KMS-11 (cell line): ENCODE results near the gene CREB3L4.

Experiments used
- H2AFZ ChIP-seq: fragments of 200-600 bp; sonication (generic); 2 replicates; pipeline ENCODE4 v1.6.1; 2016; ENCODE audit warnings: antibody characterized with exemption, mixed run types, low read depth
- H3K27ac ChIP-seq: fragments of 200-600 bp; sonication (generic); 2 replicates; pipeline ENCODE4 v1.6.1; 2016; ENCODE audit warnings: mild to moderate bottlenecking, mixed run types
- H3K27me3 ChIP-seq: fragments of 200-600 bp; sonication (generic); 2 replicates; pipeline ENCODE4 v1.6.1; 2017; ENCODE audit warnings: mild to moderate bottlenecking, low read depth, mixed run types, moderate library complexity; ENCODE audit not compliant: insufficient read depth
- H3K36me3 ChIP-seq: fragments of 200-600 bp; sonication (generic); 2 replicates; pipeline ENCODE4 v1.6.1; 2017; ENCODE audit warnings: mild to moderate bottlenecking, mixed run types; ENCODE audit not compliant: insufficient read depth
- H3K4me1 ChIP-seq: fragments of 200-600 bp; sonication (generic); 2 replicates; pipeline ENCODE4 v1.6.1; 2016; ENCODE audit warnings: mild to moderate bottlenecking, low read depth, mixed run types; ENCODE audit not compliant: poor library complexity, severe bottlenecking
- H3K4me2 ChIP-seq: fragments of 200-600 bp; sonication (generic); 2 replicates; pipeline ENCODE4 v1.7.0; 2016; ENCODE audit warnings: mild to moderate bottlenecking, mixed run types
- H3K4me3 ChIP-seq: fragments of 200-600 bp; sonication (generic); IDR thresholded peaks from 2 replicates; pipeline ENCODE4 v1.6.1; 2017; ENCODE audit warnings: low read depth, low read length, mixed read lengths; ENCODE audit not compliant: insufficient read depth
- H3K79me2 ChIP-seq: fragments of 200-600 bp; sonication (generic); 2 replicates; pipeline ENCODE4 v1.6.1; 2016; ENCODE audit warnings: low read depth, mixed run types; ENCODE audit not compliant: insufficient read depth
- H3K9ac ChIP-seq: fragments of 200-600 bp; sonication (generic); 2 replicates; pipeline ENCODE4 v1.6.1; 2016; ENCODE audit warnings: mild to moderate bottlenecking, mixed run types
- H4K20me1 ChIP-seq: fragments of 200-600 bp; sonication (generic); 2 replicates; pipeline ENCODE4 v1.6.1; 2016; ENCODE audit warnings: mild to moderate bottlenecking, mixed run types; ENCODE audit not compliant: insufficient read depth
- CTCF ChIP-seq: fragments of 200-600 bp; sonication (generic); conservative IDR thresholded peaks from 2 replicates; pipeline ENCODE4 v1.6.1; 2017; ENCODE audit warnings: low read depth, mild to moderate bottlenecking, antibody characterized with exemption, low read length, moderate library complexity, mixed read lengths

Gene CREB3L4

GRCh38 chr1:153985341-153985912, 17.7 kb downstream of the CREB3L4 start:
- Histone ChIP-seq H3K4me1 (peaks cover 15% of the 10 kb centered on the region), H3K27ac (no peak overlapping the region), H3K79me2 (no peaks in the 10 kb centered on the region), H3K9ac (no peak overlapping the region), H4K20me1 (no peaks in the 10 kb centered on the region), H2AFZ (no peak overlapping the region), H3K4me2 (no peak overlapping the region), H3K36me3 (no peaks in the 10 kb centered on the region), H3K27me3 (peaks cover 8% of the 10 kb centered on the region; the same call in 1 of the 2 replicates), H3K4me3 (no peak overlapping the region)
- TF ChIP-seq CTCF = no peak

GRCh38 chr1:153985941-153986761, 18.4 kb downstream of the CREB3L4 start, which contains the start of gene RAB13:
Gene RAB13 (minus strand): TSS chr1:153986339. CDS start chr1:153986236, 103 bp downstream.
- Histone ChIP-seq H4K20me1 (no peaks in the 10 kb centered on the region), H3K79me2 (peaks cover 6% of the 10 kb centered on the region), H3K36me3 (no peaks in the 10 kb centered on the region), H3K9ac (peak within 1 kb of the TSS; percentile 35; the same call in 1 of the 2 replicates), H2AFZ (peak within 1 kb of the TSS; percentile 84), H3K4me3 (peak within 1 kb of the TSS; percentile 98), H3K4me2 (peak within 1 kb of the TSS; percentile 59), H3K4me1 (peaks cover 15% of the 10 kb centered on the region), H3K27ac (peak within 1 kb of the TSS; percentile 71), H3K27me3 (peaks cover 8% of the 10 kb centered on the region; the same call in 1 of the 2 replicates)
- no peak for TF ChIP-seq CTCF

GRCh38 chr1:153987621-153988020, 19.9 kb downstream of the CREB3L4 start:
- peaks cover 12% of the 10 kb centered on the region; the same call in 1 of the 2 replicates for H3K36me3 ChIP-seq
- H3K27ac ChIP-seq = peak overlapping the region; percentile 71
- H2AFZ ChIP-seq = peak overlapping the region; percentile 84
- H3K79me2 ChIP-seq = peaks cover 19% of the 10 kb centered on the region
- no peak for TF ChIP-seq CTCF
- peaks cover 27% of the 10 kb centered on the region for H3K4me1 ChIP-seq
- peak overlapping the region; percentile 35; the same call in 1 of the 2 replicates for H3K9ac ChIP-seq
- H3K4me2 ChIP-seq = peak overlapping the region; percentile 59
- H3K4me3 ChIP-seq = peak overlapping the region; percentile 95
- peaks cover 8% of the 10 kb centered on the region; the same call in 1 of the 2 replicates for H3K27me3 ChIP-seq
- no peaks in the 10 kb centered on the region for H4K20me1 ChIP-seq

- H3K27ac ChIP-seq = peak within 1 kb of the TSS; percentile 68
- peak; percentile 58 for TF ChIP-seq CTCF
- peaks cover 17% of the 10 kb centered on the region; the same call in 1 of the 2 replicates for H3K36me3 ChIP-seq
- no peaks in the 10 kb centered on the region; the same call in 1 of the 2 replicates for H3K27me3 ChIP-seq
- peaks cover 37% of the 10 kb centered on the region for H3K4me1 ChIP-seq
- peak within 1 kb of the TSS; percentile 89 for H3K9ac ChIP-seq
- H4K20me1 ChIP-seq = no peaks in the 10 kb centered on the region
- H3K79me2 ChIP-seq = peaks cover 24% of the 10 kb centered on the region
- H3K4me2 ChIP-seq = peak within 1 kb of the TSS; percentile 97
- H2AFZ ChIP-seq = peak within 1 kb of the TSS; percentile 89
- peak within 1 kb of the TSS; percentile 100 for H3K4me3 ChIP-seq
Measured at GRCh38 chr1:153990468-153991150, 22.9 kb downstream of the CREB3L4 start, which contains the start of gene RPS27. Gene RPS27 (plus strand): TSS chr1:153990762. CDS start chr1:153990797, 35 bp downstream.
